GM18951 (cell line): ENCODE results near the gene MZB1.
"Not testable (repeated sequence)": the region's sequence is repeated elsewhere in the genome, so short reads cannot be mapped to it uniquely, and the experiment has no call there.

ENCODE experiments used
- POLR2A ChIP-seq: IDR thresholded peaks from 4 replicates; pipeline ENCODE4 v1.6.1; 2011; ENCODE audit warnings: mild to moderate bottlenecking; ENCODE audit not compliant: insufficient read length, insufficient read depth; ENCODE audit errors: extremely low read depth
- in situ Hi-C: fragments of 300-500 bp; cut with MboI; formaldehyde crosslinking; loops from one replicate; pipeline ENCODE4 v1.12.0; 2022; ENCODE audit warnings: low sequenced_read_pairs, mixed read lengths, inconsistent platforms; ENCODE audit not compliant: unreplicated experiment

Gene MZB1

GRCh38 chr5:139368613-139369012 lies 21.1 kb downstream of the MZB1 start:
- no peak for TF ChIP-seq POLR2A
- in situ Hi-C loops = no loop called here

DNA sequence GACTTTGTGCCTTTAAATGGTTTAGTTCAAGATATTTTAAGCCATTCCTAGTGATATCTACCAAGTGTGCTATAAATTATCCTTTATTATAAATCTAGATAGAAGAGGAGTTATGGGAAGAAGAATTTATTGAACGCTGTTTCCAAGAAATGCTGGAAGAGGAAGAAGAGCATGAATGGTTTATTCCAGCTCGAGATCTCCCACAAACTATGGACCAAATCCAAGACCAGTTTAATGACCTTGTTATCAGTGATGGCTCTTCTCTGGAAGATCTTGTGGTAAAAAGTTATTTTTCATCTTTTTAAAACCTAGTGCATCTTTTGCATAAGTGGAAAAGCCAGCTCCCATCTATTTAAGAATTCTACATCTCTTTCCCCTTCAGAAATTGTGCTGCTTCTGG lies 25.2 kb downstream of the MZB1 start:
- in situ Hi-C loops = no loop called here
- no peak for TF ChIP-seq POLR2A

- TF ChIP-seq POLR2A = no peak
- in situ Hi-C loops = no loop called here
These were observed 25.8 kb downstream of the MZB1 start for GRCh38 chr5:139363937-139364336.

DNA sequence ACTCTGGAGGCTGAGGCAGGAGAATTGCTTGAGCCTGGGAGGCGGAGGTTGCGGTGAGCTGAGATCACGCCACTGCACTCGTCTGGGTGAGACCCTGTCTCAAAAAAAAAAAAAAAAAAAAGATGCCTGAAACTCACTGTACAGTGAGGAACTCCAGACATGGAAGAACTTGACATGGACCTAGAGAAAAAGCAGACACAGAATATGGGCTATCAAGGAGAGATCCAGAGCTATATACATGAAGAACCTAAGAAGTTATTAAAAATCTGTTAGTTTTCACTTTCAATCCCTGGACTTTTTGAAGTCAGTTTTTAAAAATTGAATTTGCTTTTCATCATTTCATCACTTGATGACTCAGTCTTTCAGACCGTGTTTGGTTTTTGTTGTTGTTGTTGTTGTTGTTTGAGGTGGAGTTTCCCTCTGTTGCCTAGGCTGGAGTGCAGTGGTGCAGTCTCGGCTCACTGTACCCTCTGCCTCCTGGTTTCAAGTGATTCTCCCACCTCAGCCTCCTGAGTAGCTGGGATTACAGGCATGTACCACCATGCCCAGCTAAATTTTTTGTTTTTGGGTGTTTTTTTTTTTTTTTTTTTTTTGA lies 27.8 kb downstream of the MZB1 start:
- no peak for TF ChIP-seq POLR2A
- in situ Hi-C loops = no loop called here

DNA sequence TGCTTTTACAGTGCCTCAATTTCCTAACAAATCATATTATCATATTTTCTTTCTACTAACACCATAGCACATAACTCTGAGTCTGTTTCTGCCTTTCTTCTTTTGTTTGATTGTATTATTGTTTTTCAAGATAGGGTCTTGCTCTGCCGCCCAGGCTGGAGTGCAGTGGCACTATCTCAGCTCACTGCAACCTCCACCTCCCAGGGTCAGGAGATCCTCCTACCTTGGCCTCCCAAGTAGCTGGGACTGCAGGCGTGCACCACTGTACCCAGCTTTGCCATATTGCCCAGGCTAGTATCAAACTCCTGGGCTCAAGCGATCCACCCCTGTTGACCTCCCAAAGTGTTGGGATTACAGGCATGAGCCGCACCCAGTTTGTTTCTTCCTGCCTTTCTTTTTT lies 29.3 kb downstream of the MZB1 start:
- in situ Hi-C loops = no loop called here
- no peak for TF ChIP-seq POLR2A

- in situ Hi-C loops = no loop called here
These were observed 31.6 kb downstream of the MZB1 start for GRCh38 chr5:139358064-139358463.

DNA sequence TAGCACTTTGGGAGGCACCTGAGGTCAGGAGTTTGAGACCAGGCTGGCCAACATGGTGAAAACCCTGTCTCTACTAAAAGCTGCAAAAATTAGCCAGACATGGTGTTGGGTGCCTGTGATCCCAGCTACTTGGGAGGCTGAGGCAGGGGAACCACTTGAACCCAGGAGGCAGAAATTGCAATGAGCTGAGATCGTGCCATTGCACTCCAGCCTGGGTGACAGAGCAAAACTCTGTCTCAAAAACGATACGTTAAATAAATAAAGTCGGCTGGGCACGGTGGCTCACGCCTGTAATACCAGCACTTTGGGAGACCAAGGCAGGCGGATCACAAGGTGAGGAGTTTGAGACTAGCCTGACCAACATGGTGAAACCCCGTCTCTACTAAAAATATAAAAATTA lies 33.8 kb downstream of the MZB1 start:
- in situ Hi-C loops = not testable (repeated sequence)

More at GRCh38 chr5:139358064-139358463, 31.6 kb downstream of the MZB1 start:
- no peak for TF ChIP-seq POLR2A

GRCh38 chr5:139354186-139354585 lies 35.5 kb downstream of the MZB1 start:
- no peak for TF ChIP-seq POLR2A
- in situ Hi-C loops = no loop called here

- in situ Hi-C loops = not testable (repeated sequence)
These were observed 41.9 kb downstream of the MZB1 start for GRCh38 chr5:139347863-139348262.

DNA sequence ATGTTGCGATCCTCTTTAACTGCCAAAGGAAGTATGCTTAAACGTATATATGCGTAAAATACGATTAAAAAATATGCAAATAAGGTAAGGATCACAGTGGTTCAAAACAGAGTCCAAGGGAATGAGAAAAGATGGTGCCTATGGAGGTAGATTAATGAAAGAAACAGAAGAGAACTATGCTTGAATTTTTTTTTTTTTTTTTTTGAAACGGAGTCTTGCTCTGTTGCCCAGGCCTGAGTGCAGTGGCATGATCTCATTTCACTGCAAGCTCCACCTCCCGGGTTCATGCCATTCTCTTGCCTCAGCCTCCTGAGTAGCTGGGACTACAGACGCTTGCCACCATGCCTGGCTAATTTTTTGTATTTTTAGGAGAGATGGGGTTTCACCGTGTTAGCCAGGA lies 44.3 kb downstream of the MZB1 start:
- in situ Hi-C loops = not testable (repeated sequence)

DNA sequence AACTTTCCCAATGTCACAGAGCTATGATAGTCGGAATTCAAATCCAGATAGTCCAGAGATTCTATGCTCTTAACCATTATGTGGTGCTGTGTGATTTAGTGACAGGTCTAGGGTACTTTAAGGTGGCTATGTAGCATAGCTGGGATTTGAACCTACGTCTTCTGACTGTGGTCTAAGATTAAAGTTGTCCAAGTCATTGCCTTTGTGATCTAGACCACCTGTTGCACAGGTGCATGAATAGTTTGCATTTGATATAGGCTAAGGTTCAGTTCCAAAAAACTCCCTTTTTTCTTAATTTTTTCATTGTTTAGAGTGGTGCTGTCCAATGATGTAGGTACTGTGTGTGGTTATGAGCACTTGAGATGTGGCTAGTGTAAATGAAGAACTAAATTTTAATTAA lies 45.5 kb downstream of the MZB1 start:
- no peak for TF ChIP-seq POLR2A
- in situ Hi-C loops = no loop called here

DNA sequence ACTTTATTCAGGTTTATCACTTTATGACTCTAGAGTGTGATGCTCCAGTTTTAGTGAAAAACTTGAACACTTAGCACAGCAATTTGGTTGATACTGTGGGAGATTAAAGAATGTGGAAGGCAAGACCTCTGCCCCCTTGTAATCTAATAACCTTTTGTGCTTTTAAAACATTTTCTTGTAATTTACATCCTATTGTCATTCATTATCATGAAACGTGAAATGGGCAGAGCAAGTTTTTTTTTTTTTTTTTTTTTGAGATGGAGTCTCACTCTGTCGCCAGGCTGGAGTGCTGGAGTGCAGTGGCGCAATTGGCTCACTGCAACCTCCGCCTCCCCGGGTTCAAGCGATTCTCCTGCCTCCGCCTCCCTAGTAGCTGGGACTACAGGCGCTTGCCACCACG lies 46.2 kb downstream of the MZB1 start:
- in situ Hi-C loops = no loop called here
- TF ChIP-seq POLR2A = no peak

DNA sequence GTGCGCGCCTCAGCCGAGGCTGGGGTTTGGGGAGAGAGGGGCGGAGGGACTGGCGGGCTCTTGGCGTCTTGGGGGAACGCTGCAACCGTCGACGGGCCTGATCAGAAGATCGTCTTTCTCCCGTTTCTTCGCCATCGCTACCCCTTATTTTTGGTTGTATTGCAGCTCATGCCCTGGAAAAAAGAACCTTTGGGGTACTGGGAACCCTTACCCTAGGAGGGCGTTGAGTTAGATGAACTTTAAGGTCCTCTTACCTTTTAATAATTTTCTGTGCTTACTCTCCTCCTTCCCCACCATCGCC lies 47.3 kb downstream of the MZB1 start:
- no peak for TF ChIP-seq POLR2A
- in situ Hi-C loops = no loop called here

- in situ Hi-C loops = no loop called here
- peak; percentile 81 for TF ChIP-seq POLR2A
These were observed 47.9 kb downstream of the MZB1 start, which contains the start of gene PAIP2 for GRCh38 chr5:139341689-139342422. Gene PAIP2 (plus strand): TSS chr5:139341854. CDS start chr5:139363785, 21,931 bp downstream.
